Right hindlimb (tissue), 1 donor: ENCODE data around the gene RAB25.
A peak's percentile ranks its signal among the peaks of the same experiment; 100 is the strongest.
"Not testable (repeated sequence)": the region's sequence is repeated elsewhere in the genome, so short reads cannot be mapped to it uniquely, and the experiment has no call there.

ENCODE experiments used
- DNase-seq: peaks from one replicate; pipeline ENCODE4 v3.0.0-alpha.2; 2018

The RAB25 gene

GRCh38 chr1:156104065-156104810 is 43.3 kb downstream of the RAB25 start:
- DNase-seq, result peak; percentile 94

GRCh38 chr1:156104861-156105832 is 44.2 kb downstream of the RAB25 start:
- DNase-seq, result peak; percentile 80

- no peak for DNase-seq
Observed at GRCh38 chr1:156106624-156107488, 45.9 kb downstream of the RAB25 start.

GRCh38 chr1:156108057-156108456 is 47.1 kb downstream of the RAB25 start:
- DNase-seq, result no peak

- no peak for DNase-seq
Observed at GRCh38 chr1:156108664-156109241, 47.8 kb downstream of the RAB25 start.

- DNase-seq, result no peak
Observed at GRCh38 chr1:156110252-156110651, 49.3 kb downstream of the RAB25 start.

GRCh38 chr1:156111355-156111962 is 50.5 kb downstream of the RAB25 start:
- DNase-seq, result no peak

- DNase-seq, result peak; percentile 84
Observed at GRCh38 chr1:156112276-156113137, 51.5 kb downstream of the RAB25 start.

GRCh38 chr1:156113282-156113950 is 52.5 kb downstream of the RAB25 start:
- peak; percentile 62 for DNase-seq

- peak; percentile 95 for DNase-seq
Observed at GRCh38 chr1:156114101-156114918, 53.4 kb downstream of the RAB25 start, which contains the start of gene LMNA. Gene LMNA (plus strand): TSS chr1:156114711. CDS start chr1:156114919, 208 bp downstream.

- no peak for DNase-seq
Observed at GRCh38 chr1:156114919-156115513, 54.1 kb downstream of the RAB25 start.

GRCh38 chr1:156115514-156116374 is 54.8 kb downstream of the RAB25 start:
- peak; percentile 82 for DNase-seq

GRCh38 chr1:156116731-156117130 is 55.8 kb downstream of the RAB25 start:
- DNase-seq, result not testable (repeated sequence)

- DNase-seq, result no peak
Observed at GRCh38 chr1:156117414-156118176, 56.6 kb downstream of the RAB25 start.

- DNase-seq, result peak; percentile 75
Observed at GRCh38 chr1:156118177-156118868, 57.4 kb downstream of the RAB25 start.

- DNase-seq, result peak; percentile 81
Observed at GRCh38 chr1:156119503-156120209, 58.7 kb downstream of the RAB25 start.
